B cell (primary cell): ENCODE data around the gene TNPO3. TPM values are rescaled to one million over a fixed set of nuclear protein-coding genes. Genes with fewer than 3 reads are reported as not detected.
A peak's percentile ranks its signal among the peaks of the same experiment; 100 is the strongest.

Source experiments
- ATAC-seq: fragments of 200-7000 bp; cut with Tn5 transposase; one replicate; pipeline ENCODE4 v1.10.0; 2021; ENCODE audit warnings: low read depth, mild to moderate bottlenecking, moderate number of reproducible peaks, moderate library complexity
- CTCF ChIA-PET: fragments of 350-600 bp; sonication (Branson Sonifier 250); formaldehyde crosslinking; loops from one replicate; lab custom pipeline; 2021; ENCODE audit warnings: antibody characterized with exemption, inconsistent platforms; lab: Charles Lee
- POLR2A ChIA-PET: fragments of 350-600 bp; sonication (Branson Sonifier 250); formaldehyde crosslinking; loops from one replicate; lab custom pipeline; 2021; ENCODE audit warnings: antibody characterized with exemption; lab: Charles Lee
- DNase-seq: peaks from one replicate; pipeline ENCODE4 v3.0.0; 2013
- H2AFZ ChIP-seq: 2 replicates; pipeline ENCODE4 v1.6.1; 2012; ENCODE audit warnings: mild to moderate bottlenecking, low read depth, low read length; ENCODE audit not compliant: insufficient read depth, poor library complexity, severe bottlenecking
- H3K27ac ChIP-seq, 2 donors: 1 replicate in 1 of 2; 2 replicates in 1 of 2; pipeline ENCODE4 v1.5.1; 2012 to 2013; ENCODE audit warnings: low read length in 2 of 2, mild to moderate bottlenecking in 2 of 2, moderate library complexity in 1 of 2
- H3K27me3 ChIP-seq, 4 experiments: fragments of 200-600 bp in 1 of 4; sonication (generic) in 1 of 4; replicated peaks in 1 of 4; 1 replicate in 2 of 4; 2 replicates in 2 of 4; pipeline versions ENCODE4 v1.6.1 to v1.7.0; 2013 to 2016; ENCODE audit warnings: low read length in 3 of 4, mild to moderate bottlenecking in 2 of 4, mixed read lengths in 1 of 4, moderate library complexity in 1 of 4; ENCODE audit not compliant: insufficient read depth in 4 of 4, control insufficient read depth in 3 of 4; ENCODE audit errors: control extremely low read depth in 1 of 4
- H3K36me3 ChIP-seq, 2 experiments: replicated peaks in 1 of 2; 1 replicate in 1 of 2; 2 replicates in 1 of 2; pipeline versions ENCODE4 v1.6.1 to v1.7.1; 2013; ENCODE audit warnings: low read length in 1 of 2; ENCODE audit not compliant: insufficient read depth in 2 of 2, control insufficient read depth in 1 of 2; ENCODE audit errors: control extremely low read depth in 1 of 2, extremely low read depth in 1 of 2
- H3K4me1 ChIP-seq, 2 donors: fragments of 200-600 bp in 1 of 2; sonication (generic) in 1 of 2; 1 replicate in 1 of 2; 2 replicates in 1 of 2; pipeline versions ENCODE4 v1.5.1 to v1.6.1; 2013 to 2017; ENCODE audit warnings: low read length in 2 of 2; ENCODE audit not compliant: control insufficient read depth in 2 of 2, insufficient read depth in 2 of 2
- H3K4me2 ChIP-seq: replicated peaks from 2 replicates; pipeline ENCODE3; 2012; ENCODE audit warnings: mild to moderate bottlenecking, low read depth, low read length; ENCODE audit not compliant: poor library complexity, severe bottlenecking
- H3K4me3 ChIP-seq, 5 experiments: fragments of 200-600 bp in 1 of 5; sonication (generic) in 1 of 5; 1 replicate in 3 of 5; 2 replicates in 2 of 5; pipeline versions ENCODE4 v1.5.1 to v1.7.0; 2011 to 2016; ENCODE audit warnings: low read length in 4 of 5, mild to moderate bottlenecking in 4 of 5, low read depth in 2 of 5, control low read depth in 1 of 5, moderate library complexity in 1 of 5; ENCODE audit not compliant: insufficient read depth in 1 of 5; ENCODE audit errors: control extremely low read depth in 1 of 5, extremely low read depth in 1 of 5
- H3K79me2 ChIP-seq: fragments of 200-600 bp; sonication (generic); one replicate; pipeline ENCODE4 v1.6.0; 2016; ENCODE audit warnings: low read length; ENCODE audit not compliant: control insufficient read depth, insufficient read depth
- H3K9ac ChIP-seq: fragments of 200-600 bp; sonication (generic); 2 replicates; pipeline ENCODE4 v1.6.1; 2017; ENCODE audit warnings: mild to moderate bottlenecking, low read length, moderate library complexity
- H3K9me3 ChIP-seq, 3 donors: one replicate each; pipeline versions ENCODE4 v1.6.1 to v1.7.1; 2013; ENCODE audit warnings: low read length in 2 of 3; ENCODE audit not compliant: control insufficient read depth in 2 of 3, insufficient read depth in 1 of 3; ENCODE audit errors: control extremely low read depth in 1 of 3
- H4K20me1 ChIP-seq: 2 replicates; pipeline ENCODE4 v1.6.0; 2012; ENCODE audit warnings: mild to moderate bottlenecking, low read length; ENCODE audit not compliant: insufficient read depth, control insufficient read depth, poor library complexity, severe bottlenecking
- H3K27ac Mint-ChIP-seq: one replicate; pipeline ENCODE4 v1.8.0; 2021; ENCODE audit warnings: mixed read lengths
- H3K27me3 Mint-ChIP-seq: one replicate; pipeline ENCODE4 v1.8.0; 2021; ENCODE audit warnings: mixed read lengths
- H3K4me1 Mint-ChIP-seq: one replicate; pipeline ENCODE4 v1.8.0; 2021; ENCODE audit warnings: mixed read lengths
- H3K4me3 Mint-ChIP-seq: one replicate; pipeline ENCODE4 v1.8.0; 2021; ENCODE audit warnings: mixed read lengths
- H3K9me3 Mint-ChIP-seq: one replicate; pipeline ENCODE4 v1.8.0; 2022; ENCODE audit warnings: mixed read lengths; ENCODE audit not compliant: insufficient read depth
- EZH2 ChIP-seq: IDR thresholded peaks from 2 replicates; pipeline ENCODE4 v1.6.1; 2012; ENCODE audit warnings: borderline replicate concordance, low read depth, mild to moderate bottlenecking, moderate library complexity, low read length; ENCODE audit not compliant: insufficient read depth, poor library complexity, severe bottlenecking
- WGBS: methylation state at CpG from one replicate; pipeline ENCODE4 v1.1.5; 2013; ENCODE audit warnings: missing lambda C conversion rate; ENCODE audit not compliant: insufficient coverage; 5-methylcytosine and 5-hydroxymethylcytosine counted together
- intact Hi-C: fragments of 100-400 bp; cut with micrococcal nuclease; formaldehyde crosslinking; loops from one replicate; pipeline ENCODE4 v1.10.0; 2022
- polyA plus RNA-seq: library from polyadenylated mRNA; depleted of rRNA; stranded (reverse); fragments of >200 nt; gene quantifications from 2 replicates; pipeline ENCODE4 v1.2.3, GENCODE V29; 2012
- total RNA-seq, 2 donors: library from RNA; stranded (reverse); fragments of 120-200 nt in 1 of 2; gene quantifications; 1 replicate in 1 of 2; 2 replicates in 1 of 2; pipeline versions ENCODE4 v1.2.3 to v1.2.4, GENCODE V29; 2013 to 2022
- TF ChIP-seq, protein P1 (sequence below): fragments of 200-600 bp; IDR thresholded peaks from one replicate; pipeline ENCODE4 v1.8.0; 2022; ENCODE audit warnings: antibody characterized with exemption, mild to moderate bottlenecking

The TNPO3 gene
- total and polyA plus RNA-seq, 2 donors (not counting 1 experiment from before 2014, with no cell fraction given), result 19.0 to 48.3 TPM

DNA sequence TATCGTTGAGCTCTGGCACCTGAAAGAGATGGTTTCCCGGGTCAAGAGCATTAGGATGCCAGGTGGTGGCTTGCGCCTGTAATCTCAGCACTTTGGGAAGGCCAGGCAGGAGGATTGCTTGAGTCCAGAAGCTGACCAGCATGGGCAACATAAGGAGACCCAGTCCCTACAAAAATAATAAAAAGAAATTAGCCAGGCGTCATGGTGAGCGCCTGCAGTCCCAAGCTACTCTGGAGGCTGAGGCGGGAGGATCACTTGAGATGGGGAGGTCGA, 138.3 kb downstream of the TNPO3 start:
- DNase-seq, result no peak
- H3K4me1 ChIP-seq, result peaks cover 15 to 18% of the 10 kb centered on the region in 2 donors
- 92% methylated on average over 7 of the region's 7 CpGs for WGBS
- no peak overlapping the region for H3K4me2 ChIP-seq
- H2AFZ ChIP-seq, result no peak overlapping the region
- Mint-ChIP-seq H3K4me1 (peaks cover 23% of the 10 kb centered on the region), H3K27ac (no peak overlapping the region), H3K27me3 (peaks cover 12% of the 10 kb centered on the region), H3K9me3 (no peaks in the 10 kb centered on the region), H3K4me3 (peak overlapping the region; percentile 68)
- no peak overlapping the region for H3K9ac ChIP-seq
- peaks cover 0 to 21% (median 5%) of the 10 kb centered on the region in 4 experiments for H3K27me3 ChIP-seq
- no peaks in the 10 kb centered on the region for H3K79me2 ChIP-seq
- no peaks in the 10 kb centered on the region for H3K9me3 ChIP-seq
- H3K4me3 ChIP-seq, result no peak overlapping the region
- H3K36me3 ChIP-seq, result no peaks in the 10 kb centered on the region
- no peaks in the 10 kb centered on the region for H4K20me1 ChIP-seq
- CTCF ChIA-PET, result no interaction called here
- no peak for TF ChIP-seq EZH2
- TF ChIP-seq, protein P1, sequence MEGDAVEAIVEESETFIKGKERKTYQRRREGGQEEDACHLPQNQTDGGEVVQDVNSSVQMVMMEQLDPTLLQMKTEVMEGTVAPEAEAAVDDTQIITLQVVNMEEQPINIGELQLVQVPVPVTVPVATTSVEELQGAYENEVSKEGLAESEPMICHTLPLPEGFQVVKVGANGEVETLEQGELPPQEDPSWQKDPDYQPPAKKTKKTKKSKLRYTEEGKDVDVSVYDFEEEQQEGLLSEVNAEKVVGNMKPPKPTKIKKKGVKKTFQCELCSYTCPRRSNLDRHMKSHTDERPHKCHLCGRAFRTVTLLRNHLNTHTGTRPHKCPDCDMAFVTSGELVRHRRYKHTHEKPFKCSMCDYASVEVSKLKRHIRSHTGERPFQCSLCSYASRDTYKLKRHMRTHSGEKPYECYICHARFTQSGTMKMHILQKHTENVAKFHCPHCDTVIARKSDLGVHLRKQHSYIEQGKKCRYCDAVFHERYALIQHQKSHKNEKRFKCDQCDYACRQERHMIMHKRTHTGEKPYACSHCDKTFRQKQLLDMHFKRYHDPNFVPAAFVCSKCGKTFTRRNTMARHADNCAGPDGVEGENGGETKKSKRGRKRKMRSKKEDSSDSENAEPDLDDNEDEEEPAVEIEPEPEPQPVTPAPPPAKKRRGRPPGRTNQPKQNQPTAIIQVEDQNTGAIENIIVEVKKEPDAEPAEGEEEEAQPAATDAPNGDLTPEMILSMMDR, result no peak
- POLR2A ChIA-PET, result interaction anchor here (0.7 kb wide), 1 partner anchor 48 kb away, joined by 5 read pairs; no protein-coding TSS in a partner anchor
- intact Hi-C loops, result no loop called here
- no peak overlapping the region for H3K27ac ChIP-seq
- ATAC-seq, result no peak

DNA sequence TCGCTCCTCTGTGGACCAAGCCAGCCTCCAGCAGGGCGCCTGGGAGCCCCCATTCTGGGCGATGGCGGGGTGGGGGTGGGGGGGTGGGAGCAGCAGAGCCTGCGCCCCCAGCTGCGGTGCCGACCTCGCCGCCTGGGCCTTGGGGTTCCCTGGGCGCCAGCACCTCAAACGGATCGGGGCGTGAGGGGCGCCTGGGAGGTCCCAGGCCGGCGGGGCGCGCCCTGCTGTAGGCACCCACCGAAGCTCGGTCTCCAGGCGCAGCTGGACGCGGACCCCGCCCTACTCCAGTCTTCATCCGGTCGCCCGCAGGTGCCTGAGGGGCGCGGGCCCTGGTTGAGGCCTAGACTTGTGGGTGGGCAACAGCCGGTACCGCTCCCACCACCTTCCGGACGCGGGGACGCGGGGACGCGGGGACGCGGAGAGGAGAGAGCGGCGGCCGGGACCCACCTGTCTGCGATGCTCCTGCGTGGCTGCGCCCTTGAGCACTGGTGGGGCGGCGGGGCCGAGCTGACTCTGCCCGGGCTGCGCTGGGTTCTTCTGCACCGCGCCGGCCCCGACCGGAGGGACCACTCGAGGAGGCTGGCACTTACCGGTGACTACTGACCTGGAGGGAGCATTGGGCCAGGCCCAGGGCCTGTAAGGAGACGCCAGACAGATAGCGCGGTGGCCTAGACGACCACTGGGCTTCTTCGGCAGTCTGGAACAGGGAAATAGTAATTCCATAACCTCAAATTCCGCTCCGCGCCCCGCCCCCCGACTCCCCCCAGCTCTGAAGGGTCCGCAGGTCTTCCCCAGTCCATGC, 138.9 kb downstream of the TNPO3 start:
- Histone ChIP-seq H3K36me3 (no peaks in the 10 kb centered on the region), H3K9me3 (no peaks in the 10 kb centered on the region), H3K4me2 (peak overlapping the region; percentile 86), H3K27me3 (peaks cover 0 to 21% (median 5%) of the 10 kb centered on the region in 4 experiments), H4K20me1 (no peaks in the 10 kb centered on the region), H3K79me2 (no peaks in the 10 kb centered on the region), H3K27ac (no peak overlapping the region), H3K9ac (no peak overlapping the region), H2AFZ (peak overlapping the region; percentile 79), H3K4me1 (peaks cover 15 to 18% of the 10 kb centered on the region in 2 donors), H3K4me3 (peak overlapping the region in 4 of 5 experiments; percentile 30 to 67 (median 46))
- Mint-ChIP-seq H3K4me1 (peaks cover 23% of the 10 kb centered on the region), H3K9me3 (no peaks in the 10 kb centered on the region), H3K4me3 (peak overlapping the region; percentile 82), H3K27me3 (peaks cover 16% of the 10 kb centered on the region), H3K27ac (peak overlapping the region; percentile 4)
- CTCF ChIA-PET, result no interaction called here
- POLR2A ChIA-PET, result interaction anchor here (0.7 kb wide), 1 partner anchor 48 kb away, joined by 5 read pairs; no protein-coding TSS in a partner anchor
- DNase-seq, result no peak
- TF ChIP-seq, protein P1, result no peak
- no peak for TF ChIP-seq EZH2
- intact Hi-C loops, result loop anchor here (2.0 kb wide), 1 partner anchor 39 kb away; no protein-coding TSS in a partner anchor
- no peak for ATAC-seq
- 36% methylated on average over 62 of the region's 69 CpGs for WGBS
